T-helper 2 cell treated with Interferon-gamma antibody and Interleukin-4, amounts not matched to agents 100 ng/mL and 5 ng/mL, for 36 hours (primary cell): ENCODE results near the gene DDX23. TPM values are rescaled to one million over a fixed set of nuclear protein-coding genes. Genes with fewer than 3 reads are reported as not detected.

Source experiments
- intact Hi-C: fragments of 100-400 bp; cut with micrococcal nuclease; formaldehyde crosslinking; loops from one replicate; pipeline ENCODE4 v1.15.1; 2023
- total RNA-seq: library from RNA; stranded (reverse); gene quantifications from 2 replicates; pipeline ENCODE4 v1.2.3, GENCODE V29; 2022

Gene DDX23
- total RNA-seq, 1 donor from 2014 or later, result 132 TPM

DNA sequence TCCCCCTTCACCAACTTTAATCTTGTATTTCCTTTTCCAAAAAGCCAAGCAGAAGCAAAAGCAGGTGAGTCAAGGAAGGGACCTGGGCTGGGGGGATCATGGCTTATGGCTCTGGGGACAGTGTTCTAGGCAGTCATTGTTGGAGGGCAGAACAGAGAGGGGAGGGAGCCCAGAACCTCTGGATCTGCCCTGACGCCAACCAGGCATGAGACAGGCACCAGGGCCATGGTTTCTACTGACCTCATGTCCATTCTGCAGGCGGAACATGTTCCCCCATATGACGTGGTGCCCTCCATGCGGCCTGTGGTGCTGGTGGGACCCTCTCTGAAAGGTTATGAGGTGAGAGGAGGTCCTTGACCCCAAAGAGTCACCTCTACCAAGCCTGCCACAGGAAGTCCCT, 27.1 kb downstream of the DDX23 start:
- intact Hi-C loops, result no loop called here

GRCh38 chr12:48824112-48824511, 27.9 kb downstream of the DDX23 start:
- intact Hi-C loops, result no loop called here

DNA sequence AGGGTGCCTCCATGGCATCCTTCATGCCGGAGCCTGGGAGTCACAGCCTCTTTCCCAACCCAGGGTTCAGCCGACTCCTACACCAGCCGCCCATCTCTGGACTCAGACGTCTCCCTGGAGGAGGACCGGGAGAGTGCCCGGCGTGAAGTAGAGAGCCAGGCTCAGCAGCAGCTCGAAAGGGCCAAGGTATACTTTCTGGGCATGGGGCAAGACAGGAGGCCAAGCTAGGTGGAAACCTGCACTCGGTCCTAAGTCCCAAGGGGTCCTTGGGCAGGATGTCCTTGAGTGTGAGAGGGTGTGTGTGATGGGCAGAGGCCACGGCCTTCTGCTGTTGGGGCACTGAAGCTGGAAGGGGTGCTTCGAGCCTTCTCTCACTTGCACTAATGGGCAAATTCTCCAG, 28.7 kb downstream of the DDX23 start:
- intact Hi-C loops, result no loop called here

DNA sequence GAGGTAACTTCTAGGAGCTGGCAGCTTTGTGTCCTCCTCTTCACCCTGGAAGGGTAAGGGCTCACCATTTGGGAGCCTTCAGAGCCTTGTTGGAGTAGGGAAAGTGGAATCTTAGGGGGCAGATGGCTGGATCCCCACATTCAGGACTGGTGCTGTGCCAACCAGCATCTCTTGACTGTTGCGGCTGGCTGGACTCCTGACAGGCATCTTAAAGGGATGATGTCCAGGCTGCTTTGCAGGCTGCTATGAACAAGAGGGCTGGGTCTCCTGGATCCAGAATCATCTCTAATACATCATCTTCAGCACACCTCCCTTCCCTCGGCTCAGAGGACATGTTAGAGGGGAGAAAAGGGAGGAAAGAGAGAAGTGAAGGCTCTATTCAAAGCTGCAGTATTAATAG, 29.3 kb downstream of the DDX23 start:
- intact Hi-C loops, result no loop called here

DNA sequence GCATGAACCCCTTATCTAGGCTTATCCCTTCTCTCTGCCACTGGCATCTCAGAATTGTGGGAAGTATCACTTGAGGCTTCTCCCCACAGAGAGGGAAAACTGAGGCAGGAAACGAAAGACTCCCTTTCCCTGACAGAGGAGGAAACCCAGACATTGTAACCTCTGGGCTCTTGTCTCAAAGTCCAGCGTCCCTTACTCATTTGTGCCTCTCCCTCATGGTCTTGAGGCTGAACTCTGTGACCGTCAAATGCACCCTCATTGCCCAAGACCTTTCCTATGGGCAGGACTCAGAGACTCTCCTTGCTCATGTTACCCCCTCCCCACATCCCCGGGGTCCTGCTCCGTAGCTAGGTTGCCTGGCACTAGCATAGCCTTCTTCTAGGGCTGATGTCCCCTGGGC, 29.8 kb downstream of the DDX23 start:
- intact Hi-C loops, result no loop called here

DNA sequence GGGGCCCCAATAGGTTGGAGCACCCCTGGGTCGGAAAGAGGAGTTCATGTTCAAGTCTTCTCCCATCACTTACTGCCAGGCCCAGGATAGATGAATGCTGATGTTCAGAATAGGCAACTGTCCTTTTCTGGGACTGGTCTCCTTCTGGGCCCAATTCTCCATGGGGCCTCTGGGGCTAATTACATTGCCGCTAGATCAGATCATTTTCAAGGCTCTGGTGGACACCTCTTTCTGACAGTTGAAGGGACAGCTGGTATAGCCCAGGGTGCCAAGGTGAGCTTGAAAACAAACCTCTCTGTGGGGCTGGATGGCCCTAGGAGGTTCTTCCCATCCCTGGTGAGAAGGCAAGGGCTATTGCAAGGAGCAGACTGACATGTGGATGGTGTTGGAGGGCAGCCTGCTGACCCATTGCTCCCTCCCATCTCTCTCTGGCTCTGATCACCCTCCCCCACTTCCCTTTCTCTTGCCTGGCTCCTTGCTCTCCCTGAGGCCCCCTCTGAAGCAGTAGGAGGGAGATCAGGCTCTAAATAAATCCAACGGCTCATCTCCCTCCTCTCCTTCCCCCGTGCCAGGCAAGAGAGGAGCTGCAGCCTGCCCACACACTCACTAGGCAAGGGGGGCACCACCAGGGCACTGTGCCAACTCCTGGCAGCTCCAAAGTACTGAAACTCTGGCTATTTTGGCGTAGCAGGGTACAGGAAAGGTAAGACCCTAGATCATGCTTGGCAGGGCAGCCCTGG, 31.8 kb downstream of the DDX23 start:
- intact Hi-C loops, result no loop called here

DNA sequence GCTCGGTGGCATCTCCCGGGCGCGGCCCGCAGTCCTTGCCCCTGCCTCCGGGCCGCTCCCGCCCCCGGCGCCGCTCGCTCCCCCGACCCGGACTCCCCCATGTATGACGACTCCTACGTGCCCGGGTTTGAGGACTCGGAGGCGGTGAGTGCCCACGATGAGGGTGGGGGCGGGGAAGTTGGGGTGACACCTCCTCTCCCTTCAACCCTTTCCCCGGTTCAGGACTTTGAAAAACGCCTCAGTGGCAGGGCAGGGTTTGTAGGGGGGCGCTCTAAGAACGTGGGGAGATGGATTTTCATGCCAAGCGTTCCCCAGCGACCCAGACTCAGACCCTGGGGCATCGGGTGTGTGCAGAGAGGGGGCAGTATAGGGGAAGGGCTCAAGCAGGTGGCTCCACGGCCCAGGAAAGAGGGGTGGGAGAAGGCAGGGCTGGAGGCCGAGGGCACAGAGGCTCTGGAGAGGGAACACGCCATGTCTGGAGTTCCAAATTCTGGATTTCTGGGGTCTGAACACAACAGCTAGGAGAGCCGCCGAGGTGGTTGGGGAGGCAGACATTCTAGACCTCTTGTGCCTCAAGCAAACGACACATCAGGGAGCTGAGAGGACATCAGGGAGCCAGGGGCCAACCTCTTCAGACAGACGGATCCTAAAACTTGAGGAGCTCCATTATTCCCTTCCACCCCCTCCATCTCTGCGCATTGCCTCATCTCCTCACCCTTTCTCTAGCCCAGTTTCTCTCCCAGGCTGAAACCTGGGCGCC, 33.0 kb downstream of the DDX23 start:
- intact Hi-C loops, result loop anchor here (1.0 kb wide), 1 partner anchor 33 kb away; the partner anchor contains the start of gene DDX23

DNA sequence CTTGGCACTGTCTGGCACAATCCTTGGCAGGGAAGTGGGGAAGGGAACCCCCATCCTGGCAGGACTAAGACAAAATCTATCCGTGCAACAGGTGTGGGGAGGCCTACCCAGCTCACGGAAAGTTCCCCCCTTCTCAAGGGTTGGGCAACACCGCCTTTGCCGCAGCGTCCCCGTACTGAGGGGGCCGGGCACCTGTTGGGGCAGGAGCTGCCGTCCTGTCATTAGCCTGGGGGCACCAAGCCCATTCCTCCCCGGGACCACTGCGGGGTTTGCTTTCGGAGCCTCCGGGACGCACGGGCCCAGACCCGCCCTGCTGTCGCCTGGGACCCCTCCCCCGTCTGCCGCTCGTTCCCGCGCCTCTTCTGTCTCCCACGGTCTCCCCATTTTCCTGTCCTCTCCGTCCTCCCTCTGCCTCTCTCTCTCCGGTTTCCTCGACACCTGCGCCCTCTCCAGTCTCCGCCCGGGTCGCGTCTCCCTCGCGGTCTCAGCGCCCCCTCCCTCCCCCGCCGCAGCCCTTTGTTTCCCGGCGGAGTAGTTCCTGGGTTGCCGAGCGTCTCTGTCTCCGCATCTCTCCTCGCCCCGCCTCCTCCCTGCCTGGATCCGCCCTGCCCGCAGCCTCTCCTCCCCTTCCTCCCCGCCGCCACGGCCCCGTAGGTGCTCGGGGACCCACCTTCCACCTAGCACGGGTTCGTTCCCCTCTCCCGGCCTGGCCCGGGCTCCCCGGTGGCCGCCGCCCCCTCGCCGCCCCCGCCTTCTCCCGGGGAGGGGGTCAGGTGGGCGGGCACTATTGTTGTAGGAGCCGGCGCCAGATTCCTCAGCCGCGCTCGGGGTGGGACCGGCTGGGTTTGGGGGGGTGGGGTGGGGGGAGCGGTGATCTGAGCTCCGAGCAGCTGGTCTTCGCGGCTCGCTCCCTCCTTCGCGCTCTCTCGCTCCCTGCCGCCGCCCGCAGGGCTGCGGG, 33.8 kb downstream of the DDX23 start, which contains the start of gene CACNB3:
TSS of gene CACNB3 (plus strand) at position 624 of the 958 bp plus-strand sequence. CDS start 434 bp downstream, outside the sequence.
- intact Hi-C loops, result loop anchor here (1.0 kb wide), 1 partner anchor 34 kb away; the partner anchor contains the start of gene DDX23

- intact Hi-C loops, result no loop called here
These were observed 35.7 kb downstream of the DDX23 start for GRCh38 chr12:48816143-48816854.

- intact Hi-C loops, result no loop called here
These were observed 36.5 kb downstream of the DDX23 start for GRCh38 chr12:48815126-48816110.

GRCh38 chr12:48814262-48815125, 37.5 kb downstream of the DDX23 start:
- intact Hi-C loops, result loop anchor here (1.0 kb wide), 1 partner anchor 98 kb away; the partner anchor contains the start of gene CCNT1

- intact Hi-C loops, result loop anchor here (1.0 kb wide), 1 partner anchor 97 kb away; the partner anchor contains the start of gene CCNT1
These were observed 38.3 kb downstream of the DDX23 start for GRCh38 chr12:48813465-48814261.

DNA sequence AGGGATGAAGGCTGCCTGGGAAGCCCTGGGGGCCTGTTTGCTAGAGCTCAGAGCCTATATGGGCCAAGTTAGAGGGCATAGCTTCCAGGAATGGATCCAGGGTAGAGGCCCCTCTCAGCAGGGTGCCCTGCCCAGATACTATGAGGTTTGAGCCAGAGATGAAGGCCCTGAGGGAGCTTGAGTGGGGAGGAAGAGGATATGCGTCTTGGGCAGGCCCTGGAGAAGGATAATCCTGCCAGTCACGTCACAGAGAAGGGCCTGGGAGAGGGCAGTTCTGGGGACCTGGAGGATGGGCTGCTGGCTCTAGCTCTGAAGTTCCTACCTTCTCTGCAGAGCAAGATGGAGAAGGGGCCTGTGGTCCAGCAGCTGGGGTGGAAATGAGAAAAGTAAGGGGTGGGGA, 39.6 kb downstream of the DDX23 start:
- intact Hi-C loops, result no loop called here

DNA sequence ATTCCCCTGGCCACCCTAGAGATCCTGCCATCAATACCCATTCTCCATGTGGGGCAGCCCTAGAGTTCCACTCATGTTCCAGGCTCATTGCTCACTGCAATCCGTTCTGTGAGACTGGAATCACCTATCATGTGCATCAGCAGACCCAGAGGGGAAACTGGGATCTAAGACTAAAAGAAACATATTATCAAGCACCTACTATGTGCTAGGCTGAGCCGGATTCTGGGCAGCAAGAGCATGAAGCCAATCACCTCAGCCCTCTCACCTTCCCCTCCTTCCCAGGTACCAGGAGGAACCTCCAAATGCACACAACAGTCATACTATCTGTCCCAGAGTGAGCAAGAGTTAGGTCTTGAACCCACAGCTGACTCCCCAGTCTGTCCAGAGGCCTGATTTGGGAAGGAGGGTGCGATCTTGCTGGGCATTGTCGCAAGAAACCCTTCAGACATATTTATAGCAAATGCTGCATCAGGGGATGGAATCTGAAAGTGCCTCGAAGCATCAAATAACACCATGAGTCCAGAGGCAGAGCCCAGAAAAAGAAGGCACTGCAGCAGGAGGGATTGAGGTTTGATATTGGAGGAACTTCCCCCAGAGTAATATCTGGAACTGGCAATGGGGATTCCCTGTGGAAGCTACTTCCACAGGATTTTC, 40.4 kb downstream of the DDX23 start:
- intact Hi-C loops, result no loop called here

GRCh38 chr12:48810903-48811431, 41.0 kb downstream of the DDX23 start:
- intact Hi-C loops, result no loop called here

- intact Hi-C loops, result no loop called here
These were observed 44.0 kb downstream of the DDX23 start for GRCh38 chr12:48807981-48808380.

- intact Hi-C loops, result no loop called here
These were observed 48.3 kb downstream of the DDX23 start for GRCh38 chr12:48803675-48804074.
